ENCODE measurements around the gene CYP4F8. TPM values are rescaled to one million over a fixed set of nuclear protein-coding genes. Genes with fewer than 3 reads are reported as not detected.

CYP4F8 gene
- total and polyA plus RNA-seq, 9 of the 15 experiments (the other 6 are each of a cell fraction or from before 2014, with no cell fraction given), result not detected

GRCh38 chr19:15640904-15641597 is 26.0 kb downstream of the CYP4F8 start:
- Histone ChIP-seq H3K79me2 (ENCODE audit: control insufficient read depth, insufficient read depth, low read length) (no peaks in the 10 kb centered on the region), H3K4me3 (no peak overlapping the region), H3K27ac (ENCODE audit: extremely low read depth, low read depth, low read length) (no peak overlapping the region), H4K20me1 (replicated peaks; ENCODE audit: control insufficient read depth, insufficient read depth, low read length) (no peaks in the 10 kb centered on the region; the same call in 1 of the 2 replicates), H3K9me3 (replicated peaks; ENCODE audit: control insufficient read depth, insufficient read depth, low read depth, low read length) (no peaks in the 10 kb centered on the region), H3K9ac (ENCODE audit: insufficient read depth in 1 of 2, low read depth in 2 of 2, low read length in 2 of 2) (0 out of 4 replicates have a peak overlapping the region, but pooled peaks of 1 of the 2 experiments have one; percentile 36), H2AFZ (ENCODE audit: low read depth, low read length) (no peak overlapping the region), H3K9me1 (ENCODE audit: control insufficient read depth, insufficient read depth, low read length) (peaks cover 3% of the 10 kb centered on the region), H3K27me3 (ENCODE audit: control insufficient read depth in 2 of 2, insufficient read depth in 2 of 2, low read length in 2 of 2) (peaks cover 0 to 11% of the 10 kb centered on the region in 2 experiments; a peak in 2 of 5 replicates), H3K36me3 (ENCODE audit: control insufficient read depth, insufficient read depth, low read length) (no peaks in the 10 kb centered on the region), H3K4me1 (replicated peaks in 1 of 2; ENCODE audit: control insufficient read depth in 2 of 2, insufficient read depth in 2 of 2, low read length in 2 of 2) (peaks cover 6 to 20% of the 10 kb centered on the region in 2 experiments; a peak in 4 of 5 replicates), H3K4me2 (ENCODE audit: insufficient read depth, low read length) (no peak overlapping the region)
- FAIRE-seq, result no peak
- POLR2A ChIA-PET, result interaction anchor here (0.5 to 1.4 kb wide), 4 partner anchors 11 to 175 kb away, joined by 3 to 4 read pairs (median 4); partner anchors contain the start of gene OR10H1
- BruUV-seq (replicated peaks), result no TSS peak
- ATAC-seq, result peak; percentile 36; the same call in 2 of the 3 replicates
- CTCF ChIA-PET (ENCODE audit: low intra/inter-chr PET ratio), result no interaction called here
- no peak for DNase-seq (ENCODE audit: extremely low read depth in 1 of 4, low spot score in 3 of 4)
- 48% methylated on average over 12 of the region's 12 CpGs for WGBS (ENCODE audit: insufficient coverage, low coverage, missing lambda C conversion rate)
- intact Hi-C loops (cut with micrococcal nuclease), result no loop called here
- in situ Hi-C loops (cut with MboI), result no loop called here
- TF ChIP-seq EWSR1 (IDR thresholded peaks at IDR 0.05; ENCODE audit: borderline replicate concordance, low read depth, partially characterized antibody) (no peak), FOS (IDR thresholded peaks at IDR 0.05; ENCODE audit: extremely low read depth, insufficient read length) (no peak), MEF2D (tag; conservative IDR thresholded peaks at IDR 0.05; ENCODE audit: low read depth) (no peak), CREM (IDR thresholded peaks at IDR 0.05; ENCODE audit: low read depth) (no peak), SRF (CRISPR knock-in tag; IDR thresholded peaks at IDR 0.05) (no peak), OTX1 (CRISPR knock-in tag; IDR thresholded peaks at IDR 0.05) (no peak), HLTF (IDR thresholded peaks at IDR 0.05) (no peak), LEF1 (IDR thresholded peaks at IDR 0.05) (no peak), HNRNPK (IDR thresholded peaks at IDR 0.05; ENCODE audit: low read depth, low read length, poor library complexity, severe bottlenecking) (no peak), ARID3A (IDR thresholded peaks at IDR 0.05; ENCODE audit: borderline replicate concordance, low read depth, low read length) (no peak), NUFIP1 (IDR thresholded peaks at IDR 0.05; ENCODE audit: partially characterized antibody) (no peak), ZNF24 (IDR thresholded peaks at IDR 0.05) (no peak), SMAD2 (IDR thresholded peaks at IDR 0.05; ENCODE audit: low read depth, low read length) (no peak), TCF7L2 (IDR thresholded peaks at IDR 0.05; ENCODE audit: low read depth, low read length) (no peak), PHTF2 (CRISPR knock-in tag; IDR thresholded peaks at IDR 0.05) (no peak), ARID3B (CRISPR knock-in tag; IDR thresholded peaks at IDR 0.05; ENCODE audit: borderline replicate concordance) (no peak), ZNF655 (CRISPR knock-in tag; IDR thresholded peaks at IDR 0.05) (no peak)
